AG04450 (cell line): Measurements from ENCODE around the gene COX8C. TPM values are rescaled to one million over a fixed set of nuclear protein-coding genes. Genes with fewer than 3 reads are reported as not detected.

Experiments used
- CTCF ChIA-PET: fragments of 300-600, 350-600 bp; formaldehyde crosslinking; extraction: SDS; loops from one replicate; lab custom pipeline; 2022; ENCODE audit warnings: antibody characterized with exemption, inconsistent platforms; lab: Charles Lee
- POLR2A ChIA-PET: fragments of 350-600 bp; formaldehyde crosslinking; extraction: SDS; loops from one replicate; lab custom pipeline; 2021; ENCODE audit warnings: antibody characterized with exemption, inconsistent platforms; lab: Yijun Ruan, JAX
- DNase-seq: peaks from one replicate; pipeline ENCODE4 v3.0.0-alpha.2; 2011; ENCODE audit warnings: low read depth, low spot score
- H3K27ac ChIP-seq: one replicate; pipeline ENCODE4 v1.5.1; 2012; ENCODE audit warnings: low read depth, low read length, control low read depth
- H3K27me3 ChIP-seq: one replicate; pipeline ENCODE4 v1.6.0; 2012; ENCODE audit warnings: low read length; ENCODE audit not compliant: control insufficient read depth, insufficient read depth
- H3K4me3 ChIP-seq: 2 replicates; pipeline ENCODE4 v1.5.1; 2011; ENCODE audit warnings: mild to moderate bottlenecking, low read depth, low read length, control low read depth
- H3K9me3 ChIP-seq: 2 replicates; pipeline ENCODE4 v1.5.1; 2012; ENCODE audit warnings: low read length; ENCODE audit not compliant: control insufficient read depth, insufficient read depth
- polyA plus RNA-seq: library from polyadenylated mRNA; depleted of rRNA; stranded (reverse); fragments of >200 nt; gene quantifications from 2 replicates; pipeline ENCODE4 v1.2.3, GENCODE V29; 2011
- TF ChIP-seq, protein P1 (sequence below): IDR thresholded peaks from 2 replicates; pipeline ENCODE4 v1.5.1; 2011; ENCODE audit warnings: low read depth, low read length, control low read depth, inconsistent platforms

The COX8C gene
- polyA plus RNA-seq, 1 experiment = not detected

DNA sequence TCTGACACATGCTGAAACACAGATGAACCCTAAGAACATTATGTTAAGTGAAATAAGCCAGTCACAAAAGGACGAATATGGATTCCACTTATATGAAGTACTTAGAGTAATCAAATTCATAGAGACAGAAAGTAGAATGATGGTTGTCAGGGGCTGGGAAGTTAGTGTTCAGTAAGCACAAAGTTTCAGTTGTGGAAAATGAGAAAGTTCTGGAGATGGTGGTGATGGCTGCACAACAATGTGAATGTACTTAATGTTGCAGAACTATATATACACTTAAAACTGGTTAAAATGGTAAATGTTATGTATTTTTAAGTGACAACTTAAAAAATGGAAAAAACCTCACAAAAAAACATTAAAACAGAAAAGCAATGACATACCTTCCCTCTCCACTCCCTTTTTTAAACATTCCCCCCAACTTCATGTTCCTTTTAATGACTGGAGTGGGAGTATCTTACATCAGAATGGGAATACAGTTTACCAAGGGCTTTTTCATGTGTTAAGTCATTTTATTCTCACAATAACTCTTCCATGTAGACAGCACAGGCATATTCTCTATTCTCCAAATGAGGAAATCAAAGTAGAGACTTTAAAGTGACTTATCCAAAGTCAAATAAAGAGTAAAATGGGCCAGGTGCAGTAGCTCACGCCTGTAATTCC lies 38.2 kb upstream of the COX8C start:
- Histone ChIP-seq H3K27ac (no peak overlapping the region), H3K9me3 (no peaks in the 10 kb centered on the region), H3K4me3 (no peak overlapping the region), H3K27me3 (no peaks in the 10 kb centered on the region)
- POLR2A ChIA-PET = no interaction called here
- CTCF ChIA-PET = interaction anchor here (0.6 kb wide), 1 partner anchor 10 kb away, joined by 3 read pairs; no protein-coding TSS in a partner anchor
- no peak for DNase-seq
- TF ChIP-seq, protein P1, sequence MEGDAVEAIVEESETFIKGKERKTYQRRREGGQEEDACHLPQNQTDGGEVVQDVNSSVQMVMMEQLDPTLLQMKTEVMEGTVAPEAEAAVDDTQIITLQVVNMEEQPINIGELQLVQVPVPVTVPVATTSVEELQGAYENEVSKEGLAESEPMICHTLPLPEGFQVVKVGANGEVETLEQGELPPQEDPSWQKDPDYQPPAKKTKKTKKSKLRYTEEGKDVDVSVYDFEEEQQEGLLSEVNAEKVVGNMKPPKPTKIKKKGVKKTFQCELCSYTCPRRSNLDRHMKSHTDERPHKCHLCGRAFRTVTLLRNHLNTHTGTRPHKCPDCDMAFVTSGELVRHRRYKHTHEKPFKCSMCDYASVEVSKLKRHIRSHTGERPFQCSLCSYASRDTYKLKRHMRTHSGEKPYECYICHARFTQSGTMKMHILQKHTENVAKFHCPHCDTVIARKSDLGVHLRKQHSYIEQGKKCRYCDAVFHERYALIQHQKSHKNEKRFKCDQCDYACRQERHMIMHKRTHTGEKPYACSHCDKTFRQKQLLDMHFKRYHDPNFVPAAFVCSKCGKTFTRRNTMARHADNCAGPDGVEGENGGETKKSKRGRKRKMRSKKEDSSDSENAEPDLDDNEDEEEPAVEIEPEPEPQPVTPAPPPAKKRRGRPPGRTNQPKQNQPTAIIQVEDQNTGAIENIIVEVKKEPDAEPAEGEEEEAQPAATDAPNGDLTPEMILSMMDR = no peak

DNA sequence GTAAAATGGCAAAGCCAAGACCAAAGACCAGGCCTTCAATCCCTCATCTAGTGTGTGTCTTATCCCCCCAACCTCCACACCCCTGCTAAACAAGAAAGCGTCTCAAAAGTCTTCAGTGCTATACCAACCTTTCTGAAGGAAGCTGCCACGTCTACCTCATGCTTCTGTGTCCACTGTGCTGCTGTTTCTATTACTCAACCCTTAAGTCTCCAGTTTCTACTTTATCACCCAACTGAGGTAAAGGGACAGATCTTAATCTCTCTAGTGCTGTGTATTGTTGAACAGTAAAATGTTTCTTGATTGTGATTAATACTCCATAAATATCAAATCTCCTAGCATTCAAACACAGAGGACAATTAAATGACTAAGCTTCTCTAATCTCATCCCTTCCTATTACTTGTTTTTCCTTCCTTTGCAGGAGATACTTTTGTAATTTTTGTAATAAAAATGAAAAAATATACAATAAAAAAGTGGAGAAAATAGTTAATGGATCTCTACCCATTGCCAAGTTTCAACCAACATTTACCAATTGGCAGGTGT lies 37.5 kb upstream of the COX8C start:
- H3K4me3 ChIP-seq = no peak overlapping the region
- H3K27ac ChIP-seq = no peak overlapping the region
- ChIA-PET POLR2A (no interaction called here), CTCF (interaction anchor here (0.6 kb wide), 1 partner anchor 11 kb away, joined by 3 read pairs; no protein-coding TSS in a partner anchor)
- TF ChIP-seq, protein P1 = no peak
- no peaks in the 10 kb centered on the region for H3K27me3 ChIP-seq
- no peak for DNase-seq
- no peaks in the 10 kb centered on the region for H3K9me3 ChIP-seq

DNA sequence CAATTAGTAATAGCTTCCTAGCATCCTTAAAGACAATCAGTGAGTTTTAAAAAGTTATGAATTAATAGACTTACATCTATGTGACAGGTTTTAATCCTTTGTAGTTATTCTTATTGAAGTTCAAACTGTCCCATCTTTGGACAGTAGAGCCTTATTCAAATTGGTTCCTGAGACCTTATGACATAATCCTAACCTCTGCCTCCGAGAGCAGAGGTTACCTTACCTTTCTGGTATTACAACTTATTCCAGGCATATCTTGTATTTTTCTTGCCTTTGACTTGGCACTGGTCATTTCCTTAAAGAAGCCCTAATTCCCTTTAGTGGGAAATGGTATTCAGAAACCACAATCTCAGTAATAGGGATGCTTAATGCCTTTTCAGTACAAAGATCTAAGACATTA lies 35.9 kb upstream of the COX8C start:
- ChIA-PET POLR2A (no interaction called here), CTCF (no interaction called here)
- no peaks in the 10 kb centered on the region for H3K27me3 ChIP-seq
- TF ChIP-seq, protein P1 = no peak
- DNase-seq = no peak
- H3K4me3 ChIP-seq = no peak overlapping the region
- no peaks in the 10 kb centered on the region for H3K9me3 ChIP-seq
- H3K27ac ChIP-seq = no peak overlapping the region

DNA sequence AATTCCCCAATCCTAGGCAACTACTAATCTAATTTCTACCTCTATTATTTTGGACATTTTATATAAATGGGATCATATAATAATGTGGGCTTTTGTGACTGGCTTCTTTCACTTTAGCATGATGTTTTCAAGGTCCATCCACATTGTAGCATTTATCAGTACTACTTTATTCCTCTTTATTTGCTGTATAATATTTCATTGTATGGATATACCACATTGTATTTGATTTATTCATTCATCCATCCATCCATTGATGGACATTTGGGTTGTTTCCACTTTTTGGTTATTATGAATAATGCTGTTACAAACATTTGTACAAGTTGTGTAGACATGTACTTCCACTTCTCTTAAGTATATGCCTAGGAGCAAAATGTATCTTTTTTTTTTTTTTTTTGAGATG lies 31.4 kb upstream of the COX8C start:
- Histone ChIP-seq H3K9me3 (no peaks in the 10 kb centered on the region), H3K27me3 (no peaks in the 10 kb centered on the region), H3K27ac (no peak overlapping the region), H3K4me3 (no peak overlapping the region)
- TF ChIP-seq, protein P1 = no peak
- no peak for DNase-seq
- ChIA-PET CTCF (interaction anchor here (0.7 kb wide), 1 partner anchor 11 kb away, joined by 5 read pairs; no protein-coding TSS in a partner anchor), POLR2A (no interaction called here)

DNA sequence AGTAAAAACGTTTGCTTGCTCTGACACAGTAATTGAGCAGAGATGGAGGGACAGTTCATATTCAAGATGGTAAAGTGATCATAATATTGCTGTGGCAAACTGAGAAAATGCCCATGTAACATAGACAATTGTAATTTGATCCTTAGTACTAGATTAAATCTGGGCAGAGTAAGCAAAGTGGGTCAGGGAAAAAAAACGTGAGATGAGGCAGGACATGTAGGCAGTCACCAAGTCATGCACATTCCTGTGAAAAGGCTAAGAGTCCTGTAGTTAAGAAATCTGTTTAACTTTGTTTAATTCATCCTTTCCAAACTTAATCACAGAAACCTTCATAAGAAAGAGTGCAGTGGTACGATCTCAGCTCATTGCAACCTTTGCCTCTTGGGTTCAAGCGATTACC lies 30.3 kb upstream of the COX8C start:
- Histone ChIP-seq H3K9me3 (no peaks in the 10 kb centered on the region), H3K27me3 (no peaks in the 10 kb centered on the region), H3K4me3 (no peak overlapping the region), H3K27ac (no peak overlapping the region)
- no peak for DNase-seq
- TF ChIP-seq, protein P1 = no peak
- POLR2A ChIA-PET = no interaction called here
- CTCF ChIA-PET = no interaction called here
